H1 (cell line): ENCODE results near the gene PLCB1. TPM values are rescaled to one million over a fixed set of nuclear protein-coding genes. Genes with fewer than 3 reads are reported as not detected.

ENCODE experiments used
- CTCF ChIA-PET: fragments of 300-600 bp; sonication (Branson Sonifier 250); formaldehyde crosslinking; loops from one replicate; lab custom pipeline; 2021; ENCODE audit not compliant: partially characterized antibody; lab: Charles Lee
- POLR2A ChIA-PET: fragments of 300-600 bp; sonication (Branson Sonifier 250); formaldehyde crosslinking; loops from one replicate; lab custom pipeline; 2021; ENCODE audit warnings: inconsistent platforms; ENCODE audit not compliant: partially characterized antibody; lab: Charles Lee
- DNase-seq, 2 experiments: peaks; one replicate each; pipeline versions ENCODE4 v3.0.0 to v3.0.0-alpha.2; 2010 to 2022; ENCODE audit warnings: low spot score in 2 of 2, low read depth in 1 of 2, mixed read lengths in 1 of 2
- FAIRE-seq: peaks from 2 replicates; lab custom pipeline; 2011; peaks lifted over from hg19 to GRCh38; lab: Jason Lieb, UNC
- H2AFZ ChIP-seq: 2 replicates; pipeline ENCODE4 v1.8.1; 2012; ENCODE audit warnings: low read length, inconsistent platforms
- H2AK5ac ChIP-seq: 2 replicates; pipeline ENCODE4 v1.6.1; 2013; ENCODE audit warnings: low read depth, low read length
- H2BK120ac ChIP-seq: replicated peaks from 2 replicates; pipeline ENCODE3; 2013; ENCODE audit warnings: low read depth, low read length, inconsistent platforms
- H2BK12ac ChIP-seq: 2 replicates; pipeline ENCODE4 v1.6.1; 2013; ENCODE audit warnings: low read depth, low read length
- H2BK15ac ChIP-seq: 2 replicates; pipeline ENCODE4 v1.6.1; 2013; ENCODE audit warnings: low read length
- H2BK20ac ChIP-seq: 2 replicates; pipeline ENCODE4 v1.6.1; 2013; ENCODE audit warnings: low read length
- H2BK5ac ChIP-seq: 2 replicates; pipeline ENCODE4 v1.6.1; 2013; ENCODE audit warnings: low read depth, low read length
- H3K14ac ChIP-seq: 2 replicates; pipeline ENCODE4 v1.6.1; 2013; ENCODE audit warnings: inconsistent platforms; ENCODE audit not compliant: insufficient read length
- H3K18ac ChIP-seq: 2 replicates; pipeline ENCODE4 v1.6.1; 2013; ENCODE audit warnings: low read length; ENCODE audit errors: extremely low read depth
- H3K23ac ChIP-seq: 2 replicates; pipeline ENCODE4 v1.6.1; 2013; ENCODE audit warnings: inconsistent platforms; ENCODE audit not compliant: insufficient read length
- H3K23me2 ChIP-seq: 2 replicates; pipeline ENCODE4 v1.6.1; 2013; ENCODE audit warnings: low read depth, low read length
- H3K27ac ChIP-seq: 2 replicates; pipeline ENCODE4 v1.6.1; 2011; ENCODE audit warnings: low read depth, low read length, inconsistent platforms
- H3K27me3 ChIP-seq, 4 experiments: replicated peaks in 1 of 4; 1 replicate in 1 of 4; 2 replicates in 3 of 4; pipeline versions ENCODE4 v1.6.1 to v1.8.1; 2011 to 2013; ENCODE audit warnings: low read length in 3 of 4, mild to moderate bottlenecking in 3 of 4, inconsistent platforms in 2 of 4, mixed read lengths in 2 of 4, moderate library complexity in 1 of 4; ENCODE audit not compliant: control insufficient read depth in 3 of 4, insufficient read depth in 3 of 4; ENCODE audit errors: extremely low read depth in 1 of 4
- H3K36me3 ChIP-seq, 4 experiments: 2 replicates each; pipeline versions ENCODE4 v1.6.1 to v1.8.1; 2011 to 2013; ENCODE audit warnings: mild to moderate bottlenecking in 4 of 4, low read length in 3 of 4, moderate library complexity in 2 of 4, control low read depth in 1 of 4, inconsistent platforms in 1 of 4; ENCODE audit not compliant: insufficient read depth in 4 of 4, control insufficient read depth in 2 of 4
- H3K4ac ChIP-seq: replicated peaks from 2 replicates; pipeline ENCODE3; 2013; ENCODE audit warnings: low read length, low read depth, mixed read lengths, inconsistent platforms; ENCODE audit not compliant: insufficient read length
- H3K4me1 ChIP-seq, 4 experiments: replicated peaks in 1 of 4; 1 replicate in 1 of 4; 2 replicates in 3 of 4; pipeline versions ENCODE4 v1.6.1 to v1.8.1; 2011 to 2013; ENCODE audit warnings: low read length in 3 of 4, inconsistent platforms in 2 of 4, mixed read lengths in 1 of 4; ENCODE audit not compliant: insufficient read depth in 4 of 4, control insufficient read depth in 3 of 4
- H3K4me2 ChIP-seq, 2 experiments: 2 replicates each; pipeline versions ENCODE4 v1.6.1 to v1.8.1; 2011 to 2013; ENCODE audit warnings: low read depth in 2 of 2, low read length in 2 of 2, control low read depth in 1 of 2, inconsistent platforms in 1 of 2, mild to moderate bottlenecking in 1 of 2; ENCODE audit not compliant: insufficient read depth in 1 of 2
- H3K4me3 ChIP-seq, 4 experiments: fragments of 200-600, 300-600 bp in 1 of 4; sonication (generic), shearing (Covaris generic), sonication (Bioruptor Twin) in 1 of 4; 2 replicates each; pipeline versions ENCODE4 v1.5.1 to v1.8.1; 2011 to 2016; ENCODE audit warnings: low read length in 4 of 4, low read depth in 3 of 4, control low read depth in 2 of 4, inconsistent platforms in 2 of 4, mild to moderate bottlenecking in 2 of 4, mixed read lengths in 1 of 4, moderate library complexity in 1 of 4; ENCODE audit not compliant: insufficient read depth in 2 of 4; ENCODE audit errors: extremely low read depth in 1 of 4
- H3K56ac ChIP-seq: replicated peaks from 2 replicates; pipeline ENCODE3; 2013; ENCODE audit warnings: low read depth, mild to moderate bottlenecking, mixed read lengths, low read length, inconsistent platforms; ENCODE audit not compliant: insufficient read length
- H3K79me1 ChIP-seq: 2 replicates; pipeline ENCODE4 v1.6.1; 2013; ENCODE audit warnings: low read depth, low read length, control low read depth
- H3K79me2 ChIP-seq, 2 experiments: 2 replicates each; pipeline versions ENCODE4 v1.6.1 to v1.8.1; 2012 to 2013; ENCODE audit warnings: low read length in 2 of 2, mild to moderate bottlenecking in 2 of 2, inconsistent platforms in 1 of 2; ENCODE audit not compliant: insufficient read depth in 2 of 2, control insufficient read depth in 1 of 2
- H3K9ac ChIP-seq, 4 experiments: replicated peaks in 1 of 4; 1 replicate in 1 of 4; 2 replicates in 3 of 4; pipeline versions ENCODE4 v1.6.1 to v1.8.1; 2011 to 2013; ENCODE audit warnings: low read depth in 3 of 4, low read length in 3 of 4, control low read depth in 2 of 4, mild to moderate bottlenecking in 2 of 4, moderate library complexity in 2 of 4, inconsistent platforms in 1 of 4; ENCODE audit errors: extremely low read depth in 1 of 4
- H3K9me3 ChIP-seq, 2 experiments: 2 replicates each; pipeline versions ENCODE4 v1.6.1 to v1.8.1; 2012 to 2013; ENCODE audit warnings: mild to moderate bottlenecking in 2 of 2, moderate library complexity in 2 of 2, control low read depth in 1 of 2, inconsistent platforms in 1 of 2, low read depth in 1 of 2, low read length in 1 of 2, mixed read lengths in 1 of 2; ENCODE audit not compliant: insufficient read depth in 2 of 2
- H4K20me1 ChIP-seq, 2 experiments: replicated peaks in 1 of 2; 2 replicates each; pipeline versions ENCODE3 to v1.8.1; 2011 to 2013; ENCODE audit warnings: inconsistent platforms in 2 of 2, low read length in 2 of 2, mild to moderate bottlenecking in 1 of 2; ENCODE audit not compliant: insufficient read depth in 2 of 2, control insufficient read depth in 1 of 2
- H4K5ac ChIP-seq: 2 replicates; pipeline ENCODE4 v1.6.1; 2013; ENCODE audit warnings: low read length, low read depth, mixed read lengths, inconsistent platforms; ENCODE audit not compliant: insufficient read length
- H4K8ac ChIP-seq: 2 replicates; pipeline ENCODE4 v1.8.0; 2013; ENCODE audit warnings: mild to moderate bottlenecking, moderate library complexity, low read length, inconsistent platforms; ENCODE audit not compliant: insufficient read depth; ENCODE audit errors: extremely low read depth
- H4K91ac ChIP-seq: replicated peaks from 2 replicates; pipeline ENCODE3; 2013; ENCODE audit warnings: low read length, mixed read lengths, inconsistent platforms; ENCODE audit not compliant: insufficient read length
- CBX5 ChIP-seq: fragments of 300-800, 300-1000 bp; sonication (generic); IDR thresholded peaks from 2 replicates; pipeline ENCODE4 v1.7.1; 2016; ENCODE audit warnings: antibody characterized with exemption, low read length, low read depth
- CTBP2 ChIP-seq: IDR thresholded peaks from 2 replicates; pipeline ENCODE4 v1.7.0; 2011; ENCODE audit warnings: borderline replicate concordance, mild to moderate bottlenecking, moderate library complexity, mixed read lengths, low read length; ENCODE audit not compliant: insufficient read depth, insufficient read length
- NRF1 ChIP-seq: IDR thresholded peaks from 2 replicates; pipeline ENCODE4 v1.6.1; 2011; ENCODE audit warnings: mild to moderate bottlenecking, low read depth, low read length, improper control_type of control experiment
- PHF8 ChIP-seq: fragments of 200-600 bp; sonication (generic); conservative IDR thresholded peaks from 2 replicates; pipeline ENCODE4 v1.7.1; 2012; ENCODE audit warnings: low read depth, mild to moderate bottlenecking, inconsistent platforms, low read length, moderate library complexity
- POLR2A ChIP-seq, 2 experiments: IDR thresholded peaks; 1 replicate in 1 of 2; 2 replicates in 1 of 2; pipeline ENCODE4 v1.6.1; 2011; ENCODE audit warnings: low read depth in 2 of 2, low read length in 2 of 2, mild to moderate bottlenecking in 2 of 2; ENCODE audit errors: control extremely low read depth in 1 of 2
- POU5F1 ChIP-seq: IDR thresholded peaks from 2 replicates; pipeline ENCODE4 v1.6.1; 2011; ENCODE audit warnings: low read depth, mild to moderate bottlenecking, low read length, moderate library complexity
- RXRA ChIP-seq: IDR thresholded peaks from 2 replicates; pipeline ENCODE4 v1.6.1; 2011; ENCODE audit warnings: low read depth, mild to moderate bottlenecking, low read length, moderate library complexity; ENCODE audit not compliant: insufficient read depth
- SIRT6 ChIP-seq: IDR thresholded peaks from one replicate; pipeline ENCODE4 v1.7.1; 2012; ENCODE audit warnings: low read length, inconsistent platforms
- SIX5 ChIP-seq: IDR thresholded peaks from 2 replicates; pipeline ENCODE4 v1.6.1; 2011; ENCODE audit warnings: mild to moderate bottlenecking, low read depth, low read length
- SP4 ChIP-seq: IDR thresholded peaks from 2 replicates; pipeline ENCODE4 v1.6.1; 2012; ENCODE audit warnings: low read length, inconsistent platforms
- SRF ChIP-seq: IDR thresholded peaks from 2 replicates; pipeline ENCODE4 v1.6.1; 2011; ENCODE audit warnings: mild to moderate bottlenecking, low read depth, low read length, moderate library complexity
- YY1 ChIP-seq: IDR thresholded peaks from 2 replicates; pipeline ENCODE4 v1.6.1; 2011; ENCODE audit warnings: low read depth, mild to moderate bottlenecking, low read length
- ZNF274 ChIP-seq: IDR thresholded peaks from 2 replicates; pipeline ENCODE4 v1.7.0; 2012; ENCODE audit warnings: low read length, borderline replicate concordance; ENCODE audit errors: extremely low read depth
- WGBS, 2 experiments: shearing (Covaris generic) in 1 of 2; methylation state at CpG; one replicate each; pipeline versions ENCODE4 v1.1.6 to v1.1.7; 2013 to 2015; ENCODE audit warnings: low lambda C conversion rate in 2 of 2, mixed read lengths in 2 of 2, inconsistent platforms in 1 of 2, low coverage in 1 of 2, missing lambda C conversion rate in 1 of 2; ENCODE audit not compliant: insufficient replicate concordance in 2 of 2, insufficient coverage in 1 of 2, insufficient read length in 1 of 2; ENCODE audit errors: extremely low coverage in 1 of 2, missing lambda C conversion rate in 1 of 2; 5-methylcytosine and 5-hydroxymethylcytosine counted together
- polyA plus RNA-seq, 7 experiments: library from polyadenylated mRNA; depleted of rRNA in 3 of 7; stranded (reverse) in 5 of 7; unstranded in 2 of 7; fragments of >200 nt in 5 of 7; fragments of 200-250 nt in 2 of 7; gene quantifications; 1 replicate in 5 of 7; 2 replicates in 1 of 7; 4 replicates in 1 of 7; pipeline versions ENCODE4 v1.2.1 to v1.2.3, GENCODE V29; 2011 to 2013; ENCODE audit warnings: missing spikeins in 2 of 7, mixed read lengths in 2 of 7
- total RNA-seq: library from RNA; stranded (reverse); fragmentation: NEBNext Ultra II Directional; extraction: Animal tissue kit (Norgen Biotek cat#: 25700); gene quantifications from 2 replicates; pipeline ENCODE4 v1.2.1, GENCODE V29; 2021
- TF ChIP-seq, protein P1 (sequence below), 3 experiments: IDR thresholded peaks; 1 replicate in 2 of 3; 2 replicates in 1 of 3; pipeline versions ENCODE4 v1.5.1 to v1.6.1; 2011; ENCODE audit warnings: low read length in 3 of 3, mild to moderate bottlenecking in 3 of 3, inconsistent platforms in 2 of 3, low read depth in 1 of 3, moderate library complexity in 1 of 3; ENCODE audit not compliant: insufficient read depth in 1 of 3; ENCODE audit errors: control extremely low read depth in 1 of 3

The PLCB1 gene
- total and polyA plus RNA-seq, 2 of the 8 experiments (the other 6 are each of a cell fraction or from before 2014, with no cell fraction given) = 2.6 to 9.1 TPM

- no peak overlapping the region for H3K56ac ChIP-seq
- TF ChIP-seq SIRT6 (no peak), ZNF274 (no peak), RXRA (no peak), SRF (no peak), SIX5 (no peak), NRF1 (no peak), CTBP2 (no peak), YY1 (no peak), CBX5 (no peak), POU5F1 (no peak), SP4 (no peak), PHF8 (no peak), POLR2A (IDR thresholded peaks at IDR 0.05; ENCODE audit: control extremely low read depth in 1 of 2, low read depth in 2 of 2, low read length in 2 of 2) (no peak)
- TF ChIP-seq, protein P1, sequence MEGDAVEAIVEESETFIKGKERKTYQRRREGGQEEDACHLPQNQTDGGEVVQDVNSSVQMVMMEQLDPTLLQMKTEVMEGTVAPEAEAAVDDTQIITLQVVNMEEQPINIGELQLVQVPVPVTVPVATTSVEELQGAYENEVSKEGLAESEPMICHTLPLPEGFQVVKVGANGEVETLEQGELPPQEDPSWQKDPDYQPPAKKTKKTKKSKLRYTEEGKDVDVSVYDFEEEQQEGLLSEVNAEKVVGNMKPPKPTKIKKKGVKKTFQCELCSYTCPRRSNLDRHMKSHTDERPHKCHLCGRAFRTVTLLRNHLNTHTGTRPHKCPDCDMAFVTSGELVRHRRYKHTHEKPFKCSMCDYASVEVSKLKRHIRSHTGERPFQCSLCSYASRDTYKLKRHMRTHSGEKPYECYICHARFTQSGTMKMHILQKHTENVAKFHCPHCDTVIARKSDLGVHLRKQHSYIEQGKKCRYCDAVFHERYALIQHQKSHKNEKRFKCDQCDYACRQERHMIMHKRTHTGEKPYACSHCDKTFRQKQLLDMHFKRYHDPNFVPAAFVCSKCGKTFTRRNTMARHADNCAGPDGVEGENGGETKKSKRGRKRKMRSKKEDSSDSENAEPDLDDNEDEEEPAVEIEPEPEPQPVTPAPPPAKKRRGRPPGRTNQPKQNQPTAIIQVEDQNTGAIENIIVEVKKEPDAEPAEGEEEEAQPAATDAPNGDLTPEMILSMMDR (IDR thresholded peaks at IDR 0.05; ENCODE audit: control extremely low read depth in 1 of 3, insufficient read depth in 1 of 3, low read depth in 1 of 3, low read length in 3 of 3) = no peak
Measured at GRCh38 chr20:8368670-8369069, 236.6 kb downstream of the PLCB1 start.

More at GRCh38 chr20:8368670-8369069, 236.6 kb downstream of the PLCB1 start:
- no peak overlapping the region for H2BK120ac ChIP-seq
- no peak overlapping the region for H3K18ac ChIP-seq
- WGBS, 2 experiments = 78% methylated on average over 3 of the region's 3 CpGs; no CpG with 5 or more reads in 1 of the 2 experiments
- H2BK5ac ChIP-seq = no peak overlapping the region
- no peak overlapping the region for H4K8ac ChIP-seq
- H2AK5ac ChIP-seq = no peak overlapping the region
- no peak overlapping the region for H2BK12ac ChIP-seq
- H3K27me3 ChIP-seq = no peaks in the 10 kb centered on the region
- H3K27ac ChIP-seq = no peak overlapping the region
- ChIA-PET CTCF (no interaction called here), POLR2A (no interaction called here)
- H4K20me1 ChIP-seq = no peaks in the 10 kb centered on the region
- DNase-seq = no peak
- no peaks in the 10 kb centered on the region for H3K36me3 ChIP-seq
- H3K14ac ChIP-seq = no peak overlapping the region
- no peaks in the 10 kb centered on the region for H3K79me1 ChIP-seq
- H3K23ac ChIP-seq = no peak overlapping the region
- H2AFZ ChIP-seq = no peak overlapping the region
- H3K4me3 ChIP-seq = no peak overlapping the region
- H3K4me2 ChIP-seq = no peak overlapping the region
- H3K9ac ChIP-seq = no peak overlapping the region
- no peak overlapping the region for H3K4ac ChIP-seq
- no peak for FAIRE-seq
- H3K9me3 ChIP-seq = no peaks in the 10 kb centered on the region
- no peak overlapping the region for H2BK15ac ChIP-seq
- H3K79me2 ChIP-seq = no peaks in the 10 kb centered on the region
- H2BK20ac ChIP-seq = no peak overlapping the region
- H4K5ac ChIP-seq = no peak overlapping the region
- no peaks in the 10 kb centered on the region for H3K23me2 ChIP-seq
- H3K4me1 ChIP-seq = no peaks in the 10 kb centered on the region; a peak in 1 of 7 replicates
- H4K91ac ChIP-seq = no peak overlapping the region
